HepG2 (cell line): Measurements from ENCODE around the gene RHO. TPM values are rescaled to one million over a fixed set of nuclear protein-coding genes. Genes with fewer than 3 reads are reported as not detected.

Experiments
- DPF2 ChIP-seq: sonication (generic); formaldehyde crosslinking; IDR thresholded peaks from 2 replicates; pipeline ENCODE4 v1.4.0; 2020; ENCODE audit warnings: mild to moderate bottlenecking, low read depth, missing genetic modification reagents, borderline replicate concordance
- HOXA3 ChIP-seq: sonication (generic); formaldehyde crosslinking; IDR thresholded peaks from 2 replicates; pipeline ENCODE4 v1.5.0; 2020; ENCODE audit warnings: missing genetic modification reagents
- MED1 ChIP-seq: sonication (generic); formaldehyde crosslinking; IDR thresholded peaks from 2 replicates; pipeline ENCODE4 v1.4.0; 2020; ENCODE audit warnings: missing genetic modification reagents
- MED13 ChIP-seq: sonication (generic); formaldehyde crosslinking; IDR thresholded peaks from 2 replicates; pipeline ENCODE4 v1.5.0; 2020; ENCODE audit warnings: missing genetic modification reagents
- MTF1 ChIP-seq: sonication (generic); formaldehyde crosslinking; IDR thresholded peaks from 2 replicates; pipeline ENCODE4 v1.5.0; 2020; ENCODE audit warnings: missing genetic modification reagents
- MYNN ChIP-seq: sonication (generic); formaldehyde crosslinking; IDR thresholded peaks from 2 replicates; pipeline ENCODE4 v1.4.0; 2020; ENCODE audit warnings: mild to moderate bottlenecking, low read depth, missing genetic modification reagents
- NFYC ChIP-seq: IDR thresholded peaks from 2 replicates; pipeline ENCODE4 v1.6.1; 2016; ENCODE audit warnings: missing genetic modification reagents, missing compliant biosample characterization
- SALL2 ChIP-seq: sonication (generic); formaldehyde crosslinking; IDR thresholded peaks from 2 replicates; pipeline ENCODE4 v1.8.1; 2023; ENCODE audit warnings: mild to moderate bottlenecking, missing genetic modification reagents, inconsistent platforms
- SMYD3 ChIP-seq: sonication (generic); formaldehyde crosslinking; IDR thresholded peaks from 2 replicates; pipeline ENCODE4 v1.8.1; 2023; ENCODE audit warnings: mild to moderate bottlenecking, missing genetic modification reagents
- TEAD3 ChIP-seq: optimal IDR thresholded peaks from 2 replicates; pipeline ENCODE3; 2016; ENCODE audit warnings: borderline replicate concordance
- ZNF264 ChIP-seq: sonication (generic); formaldehyde crosslinking; IDR thresholded peaks from 2 replicates; pipeline ENCODE4 v1.4.0; 2020; ENCODE audit warnings: missing genetic modification reagents
- ZNF382 ChIP-seq: sonication (generic); formaldehyde crosslinking; IDR thresholded peaks from 2 replicates; pipeline ENCODE4 v1.5.0; 2020; ENCODE audit warnings: missing genetic modification reagents, mild to moderate bottlenecking, borderline replicate concordance
- ZNF720 ChIP-seq: sonication (generic); formaldehyde crosslinking; IDR thresholded peaks from 2 replicates; pipeline ENCODE4 v1.4.0; 2020; ENCODE audit warnings: missing genetic modification reagents
- ZNF772 ChIP-seq: sonication (generic); formaldehyde crosslinking; IDR thresholded peaks from 2 replicates; pipeline ENCODE4 v1.5.0; 2020; ENCODE audit warnings: mild to moderate bottlenecking, missing genetic modification reagents
- ZSCAN22 ChIP-seq: sonication (generic); formaldehyde crosslinking; IDR thresholded peaks from 2 replicates; pipeline ENCODE4 v1.4.0; 2020; ENCODE audit warnings: mild to moderate bottlenecking, missing genetic modification reagents
- polyA plus RNA-seq, 8 experiments: library from polyadenylated mRNA; depleted of rRNA in 3 of 8; stranded (reverse) in 7 of 8; unstranded in 1 of 8; fragments of >200 nt; fragmentation: Illumina TruSeq in 4 of 8; extraction: Trizol in 4 of 8; gene quantifications; 2 replicates each; pipeline versions ENCODE4 v1.2.1 to v1.2.3, GENCODE V29; 2011 to 2016; ENCODE audit warnings: low read depth in 4 of 8, missing spikeins in 1 of 8, mixed read lengths in 1 of 8; ENCODE audit not compliant: insufficient read depth in 1 of 8
- total RNA-seq, 5 experiments: library from RNA; depleted of rRNA; stranded (reverse); fragments of >200 nt; fragmentation: Illumina TruSeq; extraction: Trizol; gene quantifications; 2 replicates each; pipeline ENCODE4 v1.2.3, GENCODE V29; 2016; ENCODE audit warnings: low read depth in 1 of 5
- TF ChIP-seq, protein P1 (sequence below): sonication (generic); formaldehyde crosslinking; conservative IDR thresholded peaks from 2 replicates; pipeline ENCODE4 v1.4.0; 2020; ENCODE audit warnings: mild to moderate bottlenecking, missing genetic modification reagents, moderate library complexity
- TF ChIP-seq, protein P2 (sequence below): sonication (generic); formaldehyde crosslinking; IDR thresholded peaks from 2 replicates; pipeline ENCODE4 v1.5.0; 2020; ENCODE audit warnings: missing genetic modification reagents
- TF ChIP-seq, protein P3 (sequence below): sonication (generic); formaldehyde crosslinking; IDR thresholded peaks from 2 replicates; pipeline ENCODE4 v1.8.0; 2022; ENCODE audit warnings: mild to moderate bottlenecking, missing genetic modification reagents; ENCODE audit not compliant: insufficient replicate concordance

Gene RHO
- total and polyA plus RNA-seq, 2 of the 13 experiments (the other 11 are each of a cell fraction or from before 2014, with no cell fraction given): not detected

DNA sequence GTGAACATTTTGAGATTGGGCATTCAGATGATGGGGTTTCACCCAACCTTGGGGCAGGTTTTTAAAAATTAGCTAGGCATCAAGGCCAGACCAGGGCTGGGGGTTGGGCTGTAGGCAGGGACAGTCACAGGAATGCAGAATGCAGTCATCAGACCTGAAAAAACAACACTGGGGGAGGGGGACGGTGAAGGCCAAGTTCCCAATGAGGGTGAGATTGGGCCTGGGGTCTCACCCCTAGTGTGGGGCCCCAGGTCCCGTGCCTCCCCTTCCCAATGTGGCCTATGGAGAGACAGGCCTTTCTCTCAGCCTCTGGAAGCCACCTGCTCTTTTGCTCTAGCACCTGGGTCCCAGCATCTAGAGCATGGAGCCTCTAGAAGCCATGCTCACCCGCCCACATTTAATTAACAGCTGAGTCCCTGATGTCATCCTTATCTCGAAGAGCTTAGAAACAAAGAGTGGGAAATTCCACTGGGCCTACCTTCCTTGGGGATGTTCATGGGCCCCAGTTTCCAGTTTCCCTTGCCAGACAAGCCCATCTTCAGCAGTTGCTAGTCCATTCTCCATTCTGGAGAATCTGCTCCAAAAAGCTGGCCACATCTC lies 6.1 kb downstream of the RHO start (continued):
- TF ChIP-seq, protein P1, sequence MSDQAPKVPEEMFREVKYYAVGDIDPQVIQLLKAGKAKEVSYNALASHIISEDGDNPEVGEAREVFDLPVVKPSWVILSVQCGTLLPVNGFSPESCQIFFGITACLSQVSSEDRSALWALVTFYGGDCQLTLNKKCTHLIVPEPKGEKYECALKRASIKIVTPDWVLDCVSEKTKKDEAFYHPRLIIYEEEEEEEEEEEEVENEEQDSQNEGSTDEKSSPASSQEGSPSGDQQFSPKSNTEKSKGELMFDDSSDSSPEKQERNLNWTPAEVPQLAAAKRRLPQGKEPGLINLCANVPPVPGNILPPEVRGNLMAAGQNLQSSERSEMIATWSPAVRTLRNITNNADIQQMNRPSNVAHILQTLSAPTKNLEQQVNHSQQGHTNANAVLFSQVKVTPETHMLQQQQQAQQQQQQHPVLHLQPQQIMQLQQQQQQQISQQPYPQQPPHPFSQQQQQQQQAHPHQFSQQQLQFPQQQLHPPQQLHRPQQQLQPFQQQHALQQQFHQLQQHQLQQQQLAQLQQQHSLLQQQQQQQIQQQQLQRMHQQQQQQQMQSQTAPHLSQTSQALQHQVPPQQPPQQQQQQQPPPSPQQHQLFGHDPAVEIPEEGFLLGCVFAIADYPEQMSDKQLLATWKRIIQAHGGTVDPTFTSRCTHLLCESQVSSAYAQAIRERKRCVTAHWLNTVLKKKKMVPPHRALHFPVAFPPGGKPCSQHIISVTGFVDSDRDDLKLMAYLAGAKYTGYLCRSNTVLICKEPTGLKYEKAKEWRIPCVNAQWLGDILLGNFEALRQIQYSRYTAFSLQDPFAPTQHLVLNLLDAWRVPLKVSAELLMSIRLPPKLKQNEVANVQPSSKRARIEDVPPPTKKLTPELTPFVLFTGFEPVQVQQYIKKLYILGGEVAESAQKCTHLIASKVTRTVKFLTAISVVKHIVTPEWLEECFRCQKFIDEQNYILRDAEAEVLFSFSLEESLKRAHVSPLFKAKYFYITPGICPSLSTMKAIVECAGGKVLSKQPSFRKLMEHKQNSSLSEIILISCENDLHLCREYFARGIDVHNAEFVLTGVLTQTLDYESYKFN (CRISPR knock-in tag): peak; percentile 65
- TF ChIP-seq, protein P2, sequence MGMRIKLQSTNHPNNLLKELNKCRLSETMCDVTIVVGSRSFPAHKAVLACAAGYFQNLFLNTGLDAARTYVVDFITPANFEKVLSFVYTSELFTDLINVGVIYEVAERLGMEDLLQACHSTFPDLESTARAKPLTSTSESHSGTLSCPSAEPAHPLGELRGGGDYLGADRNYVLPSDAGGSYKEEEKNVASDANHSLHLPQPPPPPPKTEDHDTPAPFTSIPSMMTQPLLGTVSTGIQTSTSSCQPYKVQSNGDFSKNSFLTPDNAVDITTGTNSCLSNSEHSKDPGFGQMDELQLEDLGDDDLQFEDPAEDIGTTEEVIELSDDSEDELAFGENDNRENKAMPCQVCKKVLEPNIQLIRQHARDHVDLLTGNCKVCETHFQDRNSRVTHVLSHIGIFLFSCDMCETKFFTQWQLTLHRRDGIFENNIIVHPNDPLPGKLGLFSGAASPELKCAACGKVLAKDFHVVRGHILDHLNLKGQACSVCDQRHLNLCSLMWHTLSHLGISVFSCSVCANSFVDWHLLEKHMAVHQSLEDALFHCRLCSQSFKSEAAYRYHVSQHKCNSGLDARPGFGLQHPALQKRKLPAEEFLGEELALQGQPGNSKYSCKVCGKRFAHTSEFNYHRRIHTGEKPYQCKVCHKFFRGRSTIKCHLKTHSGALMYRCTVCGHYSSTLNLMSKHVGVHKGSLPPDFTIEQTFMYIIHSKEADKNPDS (CRISPR knock-in tag): peak; percentile 50; the same call in 1 of the 2 replicates
- TF ChIP-seq HOXA3 (CRISPR knock-in tag) (0 out of 2 replicates have a peak, but pooled peaks have one; percentile 29), ZNF264 (CRISPR knock-in tag) (no peak), MED1 (CRISPR knock-in tag) (0 out of 2 replicates have a peak, but pooled peaks have one; percentile 20), SALL2 (CRISPR knock-in tag) (no peak), DPF2 (peak; percentile 55), MYNN (CRISPR knock-in tag) (no peak), ZNF772 (no peak), SMYD3 (CRISPR knock-in tag) (no peak), MTF1 (CRISPR knock-in tag) (no peak), TEAD3 (CRISPR knock-in tag) (peak; percentile 86), ZNF720 (CRISPR knock-in tag) (no peak), NFYC (CRISPR knock-in tag) (no peak), ZNF382 (CRISPR knock-in tag) (no peak), MED13 (no peak), ZSCAN22 (CRISPR knock-in tag) (no peak)
- TF ChIP-seq, protein P3, sequence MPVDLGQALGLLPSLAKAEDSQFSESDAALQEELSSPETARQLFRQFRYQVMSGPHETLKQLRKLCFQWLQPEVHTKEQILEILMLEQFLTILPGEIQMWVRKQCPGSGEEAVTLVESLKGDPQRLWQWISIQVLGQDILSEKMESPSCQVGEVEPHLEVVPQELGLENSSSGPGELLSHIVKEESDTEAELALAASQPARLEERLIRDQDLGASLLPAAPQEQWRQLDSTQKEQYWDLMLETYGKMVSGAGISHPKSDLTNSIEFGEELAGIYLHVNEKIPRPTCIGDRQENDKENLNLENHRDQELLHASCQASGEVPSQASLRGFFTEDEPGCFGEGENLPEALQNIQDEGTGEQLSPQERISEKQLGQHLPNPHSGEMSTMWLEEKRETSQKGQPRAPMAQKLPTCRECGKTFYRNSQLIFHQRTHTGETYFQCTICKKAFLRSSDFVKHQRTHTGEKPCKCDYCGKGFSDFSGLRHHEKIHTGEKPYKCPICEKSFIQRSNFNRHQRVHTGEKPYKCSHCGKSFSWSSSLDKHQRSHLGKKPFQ (CRISPR knock-in tag): no peak
